HUDEP-2 (cell line): Measurements from ENCODE around the gene FBXO21.
A peak's percentile ranks its signal among the peaks of the same experiment; 100 is the strongest.

ENCODE experiments used
- DNase-seq, 76 experiments: peaks; one replicate each; lab custom pipeline; 2025; ENCODE audit not compliant: unreplicated experiment in 76 of 76; lab: John Stamatoyannopoulos, UW

Gene FBXO21

DNA sequence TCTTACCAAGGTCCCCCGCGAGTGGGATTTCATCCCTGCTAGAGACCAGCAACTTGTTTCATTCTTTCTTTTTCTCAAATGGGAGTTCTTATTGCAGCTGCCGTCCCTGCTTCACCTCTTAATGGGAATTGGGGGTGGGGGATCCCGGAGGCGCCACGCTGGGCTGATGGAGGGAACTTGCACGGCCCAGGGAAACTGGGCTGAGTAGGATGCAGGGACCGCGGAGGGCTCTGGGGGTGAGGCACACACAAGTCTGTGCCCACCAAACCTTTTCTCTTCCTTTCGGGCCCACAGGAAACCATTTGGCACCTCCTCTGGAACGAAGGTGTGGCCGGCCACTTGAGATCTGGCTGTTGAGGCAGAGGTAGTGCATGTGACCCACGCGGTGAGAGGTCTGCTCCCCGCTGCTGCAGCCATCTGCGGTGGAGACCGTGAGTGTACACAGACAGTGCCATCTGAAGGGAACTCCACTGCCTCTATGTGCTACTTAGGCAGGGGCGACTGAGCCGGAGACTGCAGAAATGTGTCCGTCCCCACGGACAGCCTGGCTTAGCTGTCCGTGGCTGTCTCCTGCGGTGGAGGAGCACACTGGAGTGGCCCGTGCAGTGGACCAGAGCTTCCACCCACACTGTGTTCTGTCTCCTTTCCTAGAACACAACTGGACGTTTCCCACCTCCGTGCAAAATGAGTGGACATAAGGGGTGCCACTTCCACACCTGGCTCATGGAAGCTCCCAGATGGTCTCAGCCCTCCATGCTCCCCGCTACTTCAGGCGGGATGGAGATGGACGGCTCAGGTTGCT is 49.0 kb downstream of the FBXO21 start:
- DNase-seq: no peak

DNA sequence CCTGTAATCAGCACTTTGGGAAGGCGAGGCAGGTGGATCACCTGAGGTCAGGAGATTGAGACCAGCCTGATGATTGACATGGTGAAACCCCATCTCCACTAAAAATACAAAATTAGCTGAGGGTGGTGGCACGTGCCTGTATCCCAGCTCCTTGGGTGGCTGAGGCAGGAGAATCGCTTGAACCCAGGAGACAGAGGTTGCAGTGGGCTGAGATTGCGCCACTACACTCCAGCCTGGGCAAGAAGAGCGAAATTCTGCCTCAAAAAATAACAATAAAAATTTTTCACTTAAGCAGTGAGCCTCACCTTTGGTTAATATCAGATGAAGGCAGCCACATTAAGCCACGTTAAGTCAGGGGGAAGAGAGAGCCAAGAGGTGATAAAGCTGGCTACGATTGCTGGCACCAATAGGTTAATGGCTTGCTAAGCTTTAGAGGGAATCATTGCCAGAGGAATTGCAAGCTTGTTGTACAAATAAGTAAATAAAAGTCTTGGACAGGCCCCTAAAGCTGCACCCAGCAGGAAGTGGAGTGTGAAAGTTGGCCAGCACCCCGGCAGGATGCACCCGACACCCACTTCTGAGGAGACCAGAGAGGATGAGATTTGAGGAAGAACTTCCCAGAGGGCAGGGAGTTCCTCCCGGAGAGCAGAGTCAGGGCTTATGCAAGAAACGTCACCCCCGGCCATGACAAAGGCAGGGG is 49.7 kb downstream of the FBXO21 start:
- DNase-seq: no peak

DNA sequence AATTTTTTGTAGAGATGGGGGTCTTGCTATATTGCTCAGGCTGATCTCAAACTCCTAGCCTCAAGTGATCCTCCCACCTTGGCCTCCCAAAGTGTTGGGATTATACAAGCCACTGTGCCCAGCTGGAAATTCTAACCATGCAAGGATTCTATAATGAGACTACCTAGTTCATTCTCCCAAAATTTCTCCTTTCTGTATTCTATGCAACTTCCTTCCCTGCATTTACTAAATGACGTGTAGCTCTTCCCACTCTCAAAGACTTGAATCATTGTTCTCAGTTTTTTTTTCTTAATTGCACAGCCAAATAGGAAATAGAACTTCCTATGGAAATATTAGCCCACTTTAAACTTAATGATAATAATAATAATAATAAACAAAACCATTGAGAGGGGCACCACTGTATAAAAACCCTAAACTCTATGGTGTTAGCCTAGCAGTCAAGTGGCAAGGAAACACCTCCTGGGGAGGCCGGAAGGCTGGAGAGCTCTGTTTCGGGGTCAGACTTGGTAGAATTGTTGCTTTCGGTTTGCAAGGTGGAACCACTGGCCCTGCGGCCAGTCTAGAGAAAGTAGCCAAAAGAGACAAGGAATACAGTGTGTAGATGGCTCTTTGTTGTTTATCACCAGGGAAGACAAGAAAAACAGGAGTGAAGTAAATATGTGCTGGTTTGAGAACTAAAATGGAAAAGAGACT is 51.1 kb downstream of the FBXO21 start:
- DNase-seq: no peak

DNA sequence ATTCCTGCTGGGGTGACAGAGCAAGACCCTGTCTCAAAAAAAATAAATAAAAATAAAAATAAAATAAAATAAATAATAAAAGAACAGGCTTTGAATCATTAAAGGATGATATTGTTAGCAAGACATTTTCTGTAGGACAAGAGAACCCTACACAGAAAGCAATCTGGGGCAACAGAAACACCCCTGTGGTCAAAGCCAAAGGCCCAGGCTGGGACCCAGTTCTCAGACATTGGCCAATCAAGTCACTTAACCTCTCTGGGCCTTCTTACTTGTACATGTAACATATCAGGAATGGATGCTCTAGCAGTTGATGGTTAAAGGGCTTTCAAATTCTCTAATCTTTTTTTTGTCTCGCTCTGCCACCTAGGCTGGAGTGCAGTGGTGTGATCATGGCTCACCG is 55.5 kb downstream of the FBXO21 start:
- DNase-seq: no peak

DNA sequence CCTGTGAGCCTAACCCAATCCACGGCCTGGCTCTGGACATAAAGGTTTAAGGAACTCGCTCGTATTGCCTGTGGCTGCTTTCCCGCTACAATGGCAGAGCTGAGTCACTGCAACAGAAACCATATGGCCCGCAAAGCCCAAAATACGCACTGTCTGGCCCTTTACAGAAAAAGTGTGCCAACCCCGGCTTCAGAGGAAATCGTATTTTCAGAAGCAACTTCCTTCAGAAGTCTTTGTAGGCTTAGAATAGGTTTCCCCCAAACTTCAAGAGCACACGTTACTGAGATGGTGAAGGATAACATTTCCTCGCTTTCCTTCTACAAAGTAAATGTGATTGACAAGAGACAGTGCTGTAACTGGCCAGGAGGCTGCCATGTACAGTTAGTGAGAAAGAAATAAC is 56.2 kb downstream of the FBXO21 start:
- no peak for DNase-seq

DNA sequence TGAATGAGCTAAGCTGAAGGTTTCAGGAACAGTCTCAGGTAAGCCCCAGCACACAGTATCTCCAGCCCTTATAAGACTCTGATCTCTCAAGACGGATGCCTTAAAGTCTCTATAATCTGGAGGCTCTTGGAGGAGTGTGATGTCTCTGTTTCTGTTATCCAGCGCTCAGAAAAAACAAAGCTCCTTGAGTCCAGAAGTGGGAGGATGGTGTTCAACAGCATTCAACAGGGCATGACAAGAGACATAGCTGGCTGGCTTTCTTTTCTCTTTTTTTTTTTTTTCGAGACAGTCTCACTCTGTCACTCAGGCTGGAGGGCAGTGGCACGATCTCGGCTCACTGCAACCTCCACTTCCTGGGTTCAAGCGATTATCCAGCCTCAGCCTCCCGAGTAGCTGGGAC is 59.5 kb downstream of the FBXO21 start:
- no peak for DNase-seq

DNA sequence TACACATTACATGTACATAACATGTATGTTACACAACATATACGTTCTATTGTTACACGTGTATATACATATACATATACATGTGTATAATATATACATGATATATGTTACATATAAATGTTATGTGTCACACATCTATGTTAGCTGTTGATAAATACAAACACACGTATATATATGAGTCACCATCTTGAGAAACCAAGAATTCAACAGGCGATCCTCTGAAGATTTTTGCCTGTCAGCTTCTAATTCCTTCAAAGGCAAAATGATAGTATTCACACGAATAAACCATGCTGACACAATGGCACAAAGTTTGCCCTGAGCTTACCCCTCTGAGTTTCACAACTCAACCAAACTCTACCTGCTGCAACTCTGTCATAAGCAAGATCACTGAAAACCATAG is 60.9 kb downstream of the FBXO21 start:
- no peak for DNase-seq

DNA sequence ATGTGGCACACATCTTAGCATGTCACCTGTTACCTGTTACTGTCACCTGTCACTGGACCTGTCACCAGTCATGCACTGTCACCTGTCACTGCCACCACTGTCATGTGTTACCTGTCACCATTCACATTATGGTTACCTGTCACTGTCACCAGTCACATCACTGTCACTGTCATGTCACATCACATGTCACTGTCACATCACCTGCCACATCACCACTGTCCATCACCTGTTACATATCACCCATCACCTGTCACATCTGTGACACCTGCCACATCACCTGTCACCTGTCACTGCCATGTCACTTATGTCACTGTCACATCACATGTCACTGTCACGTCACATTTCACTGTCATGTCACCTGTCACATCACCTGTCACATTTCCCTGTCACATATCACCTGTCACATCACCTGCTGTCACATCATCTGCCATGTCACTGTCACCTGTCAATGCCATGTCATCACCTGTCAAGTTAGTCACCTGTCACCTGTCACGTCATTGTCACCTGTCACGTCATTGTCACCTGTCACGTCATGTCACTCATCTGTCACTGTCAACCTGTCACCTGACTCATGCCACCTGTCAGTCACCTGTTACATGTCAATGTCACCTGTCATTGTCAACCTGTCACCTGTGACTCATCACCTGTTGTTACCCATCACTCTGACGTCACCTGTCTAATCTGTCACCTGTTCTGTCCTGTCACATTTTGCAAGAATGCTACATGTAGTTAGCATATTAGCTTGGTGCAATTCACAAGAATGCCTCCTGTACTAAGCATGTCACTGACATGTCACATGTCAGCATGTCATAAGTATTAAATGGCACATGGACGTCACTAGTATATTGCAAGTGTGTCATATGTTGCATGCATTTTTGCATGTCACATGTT is 62.1 kb downstream of the FBXO21 start:
- DNase-seq: no peak

DNA sequence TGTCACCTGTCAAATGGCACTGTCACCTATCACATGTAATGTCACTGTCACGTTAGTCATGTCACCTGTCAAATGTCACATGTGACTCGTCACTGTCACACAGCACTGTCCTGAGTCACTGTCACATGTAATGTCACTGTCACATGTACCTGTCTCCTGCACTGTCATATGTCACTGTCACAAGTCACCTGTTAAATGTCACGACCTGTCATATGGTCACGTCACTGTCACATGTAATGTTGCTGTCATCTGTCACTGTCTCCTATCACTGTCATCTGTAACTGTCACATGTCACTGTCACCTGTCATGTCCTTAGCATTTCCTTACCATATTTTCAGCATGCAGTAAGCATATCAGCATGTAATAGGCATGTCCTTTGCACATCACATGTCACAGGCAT is 63.9 kb downstream of the FBXO21 start:
- no peak for DNase-seq

DNA sequence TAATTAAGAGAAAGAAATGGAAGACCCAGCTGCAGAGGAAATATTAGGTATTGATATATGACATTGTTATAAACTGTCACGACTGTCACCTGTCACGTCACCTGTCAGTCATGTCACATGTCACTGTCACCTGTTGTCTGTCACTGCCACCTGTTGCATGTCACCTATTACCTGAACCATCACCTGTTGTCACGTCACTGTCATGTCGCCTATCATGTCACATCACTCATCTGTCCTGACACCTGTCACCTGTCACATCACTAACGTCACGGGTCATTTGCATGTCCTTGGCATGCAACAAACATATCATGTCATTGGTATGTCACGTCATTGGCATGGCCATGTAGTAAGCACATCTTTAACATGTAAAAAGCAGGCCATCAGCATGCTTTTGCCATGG is 64.5 kb downstream of the FBXO21 start:
- no peak for DNase-seq

DNA sequence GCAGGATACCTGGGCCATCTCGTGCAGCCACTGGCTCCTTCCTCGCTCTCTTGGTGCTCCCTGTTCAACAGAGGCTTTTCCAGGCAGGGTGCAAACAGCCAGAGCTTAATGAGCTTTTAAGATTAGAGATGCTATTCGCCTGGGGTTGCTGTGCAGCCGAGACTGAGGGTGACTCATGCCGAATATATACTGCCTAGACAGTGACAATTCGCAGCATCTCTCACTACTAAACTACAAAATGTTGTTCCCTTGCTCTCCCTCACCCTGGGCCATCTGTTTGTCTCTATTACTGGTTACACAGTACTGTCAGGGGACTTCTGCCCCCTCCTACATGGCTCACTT is 65.0 kb downstream of the FBXO21 start:
- no peak for DNase-seq

DNA sequence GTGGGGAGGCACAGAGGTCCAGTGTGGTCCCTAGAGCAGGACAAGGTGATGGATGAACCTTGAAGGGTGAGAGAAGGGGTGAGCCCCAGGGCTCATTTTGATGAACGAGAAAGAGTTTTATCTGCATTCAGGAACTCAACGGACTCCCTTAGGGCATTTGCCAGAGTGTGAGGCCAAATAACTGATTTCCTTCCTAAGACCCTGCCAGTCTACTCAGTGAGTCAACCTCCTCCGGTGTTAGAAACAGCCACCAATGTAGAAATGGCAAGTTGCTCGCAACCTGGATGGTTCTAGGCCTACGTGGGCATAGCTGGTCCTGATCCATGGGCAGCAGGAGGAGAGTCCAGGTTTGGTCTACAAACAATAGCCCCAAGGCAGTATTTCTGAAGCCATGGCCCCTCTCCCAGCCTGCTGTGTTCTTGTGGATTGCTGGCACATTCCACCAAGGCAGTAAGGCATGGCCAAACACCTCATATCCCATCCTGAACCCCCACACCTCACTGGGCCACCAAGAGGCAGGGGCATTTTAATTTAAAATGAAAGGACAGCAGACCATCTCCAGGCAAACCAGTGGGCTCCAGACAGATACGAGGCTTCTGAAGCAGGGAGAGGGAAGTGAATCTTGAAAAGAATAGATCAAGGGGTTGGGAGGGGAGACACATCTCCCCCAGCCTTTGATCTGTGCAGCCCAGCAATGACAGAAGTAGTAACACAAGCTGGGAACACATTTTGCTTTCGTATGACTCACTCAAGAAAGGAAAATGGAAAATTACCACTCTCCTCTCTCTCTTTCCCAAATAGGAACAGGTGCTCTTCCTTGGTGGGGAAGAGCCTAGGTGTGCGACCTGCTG is 65.6 kb downstream of the FBXO21 start:
- no peak for DNase-seq

DNA sequence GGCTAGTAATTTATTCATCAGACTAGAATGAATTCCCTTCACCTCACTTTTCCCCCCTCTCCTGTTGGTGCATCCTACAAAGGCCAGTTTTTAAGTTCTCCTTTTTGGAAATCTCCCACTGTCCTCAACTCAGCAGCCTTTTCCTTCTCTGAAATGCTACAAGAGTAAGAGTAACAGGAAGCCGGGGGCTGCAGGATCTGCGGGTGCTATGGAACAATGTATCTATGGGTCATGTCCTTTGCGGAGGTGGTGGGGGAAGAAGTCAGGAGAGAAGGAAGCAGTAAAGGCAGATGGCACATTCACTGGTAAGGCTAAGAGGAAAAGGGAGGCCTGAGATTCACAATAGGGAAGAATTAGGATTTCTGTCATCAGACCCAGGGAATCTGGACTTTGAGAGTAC is 68.8 kb downstream of the FBXO21 start:
- DNase-seq: no peak

DNA sequence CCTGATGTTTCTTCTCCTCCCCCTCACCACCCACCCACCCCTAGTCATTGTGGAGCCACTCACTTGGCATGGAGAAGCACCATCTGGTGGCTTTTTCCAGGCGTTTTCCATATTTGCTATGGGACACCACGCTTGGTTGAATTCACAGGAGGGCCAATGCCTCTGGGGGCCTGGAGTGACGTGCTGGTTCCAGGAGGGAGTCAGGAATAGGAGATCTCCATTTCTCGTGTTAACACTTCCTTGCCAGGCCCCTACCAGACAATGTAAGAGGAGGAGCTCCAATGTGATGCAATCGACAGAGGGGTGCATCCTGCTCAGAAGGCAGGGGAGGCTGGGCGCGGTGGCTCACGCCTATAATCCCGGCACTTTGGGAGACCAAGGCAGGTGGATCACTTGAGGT is 69.5 kb downstream of the FBXO21 start:
- no peak for DNase-seq

DNA sequence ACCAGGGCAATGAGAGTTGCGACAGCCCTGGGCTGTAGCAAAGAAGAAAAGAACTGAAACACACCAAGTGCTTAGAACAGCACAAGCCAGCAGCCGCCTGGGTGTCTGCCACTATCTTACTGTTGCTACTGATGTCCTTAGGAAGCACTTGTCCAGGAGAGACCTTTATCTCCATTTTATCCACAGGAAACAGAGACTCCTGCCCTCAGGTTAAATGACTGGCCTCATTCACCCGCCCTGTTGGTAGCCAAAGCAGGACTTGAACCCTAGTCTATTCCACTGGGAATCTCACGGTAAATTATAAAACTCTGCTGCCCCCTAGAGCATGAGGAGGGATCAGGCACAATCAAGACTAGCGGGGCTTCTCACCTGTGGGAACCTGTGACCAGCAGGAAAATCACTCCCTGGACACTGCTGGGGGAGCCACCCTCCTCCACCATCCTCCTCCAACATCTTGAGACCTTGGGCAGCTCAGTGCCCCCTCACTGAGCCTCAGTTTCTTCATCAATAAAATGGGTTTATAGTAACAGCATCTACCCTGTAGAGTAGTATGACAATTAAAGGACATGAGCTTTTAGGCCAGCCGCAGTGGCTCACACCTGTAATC is 70.6 kb downstream of the FBXO21 start:
- DNase-seq: peak in 30 of 76 experiments; percentile 1 to 53 (median 20)

DNA sequence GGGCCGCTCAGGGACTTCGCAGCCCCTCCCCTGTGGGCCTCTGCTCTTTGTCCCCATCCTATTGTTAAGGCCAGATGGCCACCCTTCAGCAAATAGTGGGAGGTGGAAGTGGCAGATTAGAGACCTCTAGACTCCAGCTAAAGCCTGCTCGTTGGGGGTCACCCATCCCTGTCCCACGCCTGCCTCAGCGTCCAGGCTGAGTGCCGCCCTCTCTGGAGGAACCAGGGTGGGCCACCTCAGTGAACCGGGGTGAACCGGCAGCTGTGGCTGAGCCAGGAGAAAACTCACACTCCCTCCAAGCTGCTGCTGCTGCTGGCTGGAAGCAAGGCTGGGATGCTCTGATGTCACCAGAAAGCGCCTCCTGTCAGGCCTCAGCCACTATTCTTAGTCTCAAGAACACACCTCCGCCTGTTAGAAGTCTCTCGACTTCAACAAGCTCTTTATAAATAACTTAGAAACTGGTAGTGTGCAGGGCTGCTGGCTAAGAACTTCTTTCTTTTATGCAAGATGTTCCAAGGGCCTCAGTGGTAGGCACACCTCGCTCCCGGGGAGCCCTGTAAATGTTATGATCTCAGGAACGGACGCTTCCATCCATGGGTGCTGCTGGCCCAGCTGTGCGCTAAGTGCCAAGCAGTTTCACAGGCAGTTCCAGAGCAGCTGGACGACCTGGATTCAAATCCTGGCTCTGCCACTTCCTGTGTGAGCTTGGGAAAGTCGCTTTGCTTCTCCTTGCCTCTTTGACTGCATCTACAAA is 71.3 kb downstream of the FBXO21 start:
- DNase-seq: no peak

DNA sequence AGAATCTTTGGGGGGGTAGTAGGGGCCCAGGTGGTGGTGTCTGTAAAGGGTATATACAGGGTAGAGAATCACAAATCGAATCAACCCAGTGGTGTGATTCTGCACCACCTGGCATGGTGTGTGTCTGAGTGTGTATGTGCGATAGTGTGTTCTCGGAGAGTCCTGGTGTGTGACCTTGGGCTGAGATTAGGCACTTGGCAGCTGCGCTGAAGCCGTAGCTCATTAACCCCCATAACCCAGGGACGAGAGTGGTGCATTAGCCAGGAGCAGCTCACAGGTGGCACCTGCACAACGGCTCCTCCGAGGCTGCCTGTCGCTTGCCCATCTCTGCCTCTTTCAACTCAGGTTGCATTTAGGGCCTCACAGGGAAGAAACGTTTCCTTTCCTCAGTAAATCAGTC is 75.5 kb downstream of the FBXO21 start:
- no peak for DNase-seq

DNA sequence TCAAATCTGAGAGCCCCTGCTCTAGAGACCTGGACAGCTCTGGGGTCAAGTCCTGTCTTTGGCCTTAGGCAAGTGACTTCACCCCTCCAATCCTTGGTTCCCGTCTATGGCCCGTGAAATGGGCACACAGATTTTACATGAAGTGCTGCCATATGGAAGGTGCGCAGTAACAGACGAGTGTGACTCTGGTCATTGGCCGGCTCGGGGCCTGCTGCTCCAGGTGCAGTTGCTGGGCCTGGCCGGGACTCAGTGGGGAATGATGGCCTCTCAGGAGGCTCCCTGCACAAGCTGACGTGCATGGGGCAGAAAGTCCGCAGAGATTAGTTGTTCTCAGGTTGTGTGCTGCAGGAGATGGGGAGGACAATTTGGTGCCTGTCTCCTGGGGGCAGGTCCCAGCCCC is 77.0 kb downstream of the FBXO21 start:
- no peak for DNase-seq
